Psoas muscle (tissue), 8 donors: ENCODE results near the gene FBN3. TPM values are rescaled to one million over a fixed set of nuclear protein-coding genes. Genes with fewer than 3 reads are reported as not detected.

Experiments used
- ATAC-seq, 4 donors: fragments of 200-7000 bp; cut with Tn5 transposase; one replicate each; pipeline ENCODE4 v1.9.1; 2020; ENCODE audit warnings: moderate library complexity in 3 of 4, mild to moderate bottlenecking in 2 of 4
- DNase-seq, 2 donors: peaks; one replicate each; pipeline ENCODE4 v3.0.0-alpha.2; 2020
- H3K27ac ChIP-seq: fragments of 200-600 bp; one replicate; pipeline ENCODE4 v1.8.0; 2022
- H3K27me3 ChIP-seq, 3 donors: fragments of 200-600 bp in 1 of 3; one replicate each; pipeline versions ENCODE4 v1.6.1 to v1.8.0; 2013 to 2022; ENCODE audit warnings: low read length in 2 of 3, mild to moderate bottlenecking in 2 of 3, moderate library complexity in 1 of 3; ENCODE audit not compliant: insufficient read depth in 3 of 3
- H3K36me3 ChIP-seq, 2 donors: fragments of 200-600 bp in 1 of 2; one replicate each; pipeline versions ENCODE4 v1.6.1 to v1.8.0; 2013 to 2022; ENCODE audit warnings: low read depth in 1 of 2, mild to moderate bottlenecking in 1 of 2, moderate library complexity in 1 of 2; ENCODE audit not compliant: insufficient read depth in 1 of 2
- H3K4me1 ChIP-seq: fragments of 200-600 bp; one replicate; pipeline ENCODE4 v1.8.0; 2022
- H3K4me3 ChIP-seq: fragments of 200-600 bp; one replicate; pipeline ENCODE4 v1.8.0; 2022; ENCODE audit warnings: mild to moderate bottlenecking
- H3K9me3 ChIP-seq: fragments of 200-600 bp; one replicate; pipeline ENCODE4 v1.8.0; 2022
- CTCF ChIP-seq: fragments of 200-600 bp; IDR thresholded peaks from one replicate; pipeline ENCODE4 v1.8.0; 2022; ENCODE audit warnings: antibody characterized with exemption
- WGBS, 3 donors: extraction: QIAGEN DNeasy Blood & Tissue Kit; methylation state at CpG; one replicate each; pipeline versions ENCODE4 v1.1.6 to v1.1.7; 2013; 5-methylcytosine and 5-hydroxymethylcytosine counted together
- intact Hi-C, 2 donors: fragments of 100-400 bp; cut with DNase I; formaldehyde crosslinking; loops; one replicate each; pipeline versions ENCODE4 v1.11.0 to v1.14.2; 2022
- polyA plus RNA-seq, 3 donors: library from polyadenylated mRNA; stranded (reverse); fragments of 200-250 nt; gene quantifications; one replicate each; pipeline ENCODE4 v1.2.3, GENCODE V29; 2013
- total RNA-seq, 4 donors: library from RNA; stranded (reverse); fragmentation: NEBNext Ultra II Directional in 2 of 4; extraction: Animal tissue kit (Norgen Biotek cat#: 25700) in 2 of 4; gene quantifications; one replicate each; pipeline versions ENCODE4 v1.2.1 to v1.2.4, GENCODE V29; 2021 to 2023
- donor health status: healthy with polysubstance abuse.
- donor health status: DM: no; HTN: no; CAD: no; lungs with moderate emphysema.
- donor health status: Bipolar disorder and iron deficiency.
- donor health status: healthy.
- donor health status: DM: yes; HTN: yes; CAD: no.
- donor health status: DM: no; HTN: no; CAD: no.
- donor health status: DM: no; HTN: no; CAD: no.
- donor health status: DM: yes; HTN: yes; CAD: no.

FBN3 gene
- total and polyA plus RNA-seq, 7 donors = 0.01 to 0.51 (median 0.02) TPM; not detected in 2

GRCh38 chr19:8116437-8117293, 32.7 kb downstream of the FBN3 start:
- no peak overlapping the region for H3K27ac ChIP-seq
- no peaks in the 10 kb centered on the region for H3K36me3 ChIP-seq
- H3K4me3 ChIP-seq = no peak overlapping the region
- no peaks in the 10 kb centered on the region for H3K9me3 ChIP-seq
- H3K27me3 ChIP-seq = peaks cover 0 to 1% (median 0%) of the 10 kb centered on the region in 3 donors
- intact Hi-C loops = no loop called here
- DNase-seq = no peak
- H3K4me1 ChIP-seq = no peaks in the 10 kb centered on the region
- WGBS, 3 donors = 83 to 88% (median 85%) methylated on average over 23 of the region's 23 CpGs
- TF ChIP-seq CTCF = no peak
- ATAC-seq = no peak

GRCh38 chr19:8115805-8116396, 33.5 kb downstream of the FBN3 start:
- ATAC-seq = no peak
- Histone ChIP-seq H3K27ac (no peak overlapping the region), H3K9me3 (no peaks in the 10 kb centered on the region), H3K27me3 (peaks cover 0 to 1% (median 0%) of the 10 kb centered on the region in 3 donors), H3K4me3 (no peak overlapping the region), H3K36me3 (no peaks in the 10 kb centered on the region), H3K4me1 (no peaks in the 10 kb centered on the region)
- DNase-seq = no peak
- no peak for TF ChIP-seq CTCF
- 84 to 87% (median 85%) methylated on average over 6 of the region's 6 CpGs for WGBS, 3 donors
- intact Hi-C loops = no loop called here

GRCh38 chr19:8113017-8113416, 36.4 kb downstream of the FBN3 start:
- 54 to 66% (median 56%) methylated on average over 5 of the region's 5 CpGs for WGBS, 3 donors
- H3K4me1 ChIP-seq = no peaks in the 10 kb centered on the region
- no peaks in the 10 kb centered on the region for H3K36me3 ChIP-seq
- intact Hi-C loops = no loop called here
- DNase-seq = no peak
- ATAC-seq = no peak
- no peak for TF ChIP-seq CTCF
- no peak overlapping the region for H3K27ac ChIP-seq
- peaks cover 0 to 1% (median 0%) of the 10 kb centered on the region in 3 donors for H3K27me3 ChIP-seq
- H3K9me3 ChIP-seq = no peaks in the 10 kb centered on the region
- H3K4me3 ChIP-seq = no peak overlapping the region

GRCh38 chr19:8111376-8111775, 38.0 kb downstream of the FBN3 start:
- no peak for TF ChIP-seq CTCF
- Histone ChIP-seq H3K27ac (no peak overlapping the region), H3K4me1 (no peaks in the 10 kb centered on the region), H3K27me3 (peaks cover 0 to 1% (median 0%) of the 10 kb centered on the region in 3 donors), H3K36me3 (no peaks in the 10 kb centered on the region), H3K4me3 (no peak overlapping the region), H3K9me3 (no peaks in the 10 kb centered on the region)
- WGBS, 3 donors = 80 to 93% (median 84%) methylated on average over 14 to 16 of the region's 16 CpGs
- no peak for DNase-seq
- no peak for ATAC-seq
- intact Hi-C loops = no loop called here
